Activated T-cell treated with anti-CD3 and anti-CD28 coated beads, Interleukin-2, amount 50 U/mL, for 24 hours (primary cell): ENCODE results near the gene TSFM.
A peak's percentile ranks its signal among the peaks of the same experiment; 100 is the strongest.

ENCODE experiments used
- DNase-seq: peaks from one replicate; pipeline ENCODE4 v3.0.0-alpha.2; 2020
- H3K27ac Mint-ChIP-seq: 2 replicates; pipeline ENCODE4 v1.8.0; 2020; ENCODE audit warnings: mild to moderate bottlenecking, mixed read lengths
- H3K27me3 Mint-ChIP-seq: 2 replicates; pipeline ENCODE4 v1.8.0; 2020; ENCODE audit warnings: mixed read lengths
- H3K36me3 Mint-ChIP-seq: 2 replicates; pipeline ENCODE4 v1.8.0; 2020; ENCODE audit warnings: low read depth, mixed read lengths
- H3K4me1 Mint-ChIP-seq: 2 replicates; pipeline ENCODE4 v1.8.0; 2020; ENCODE audit warnings: low read depth, mixed read lengths
- H3K4me3 Mint-ChIP-seq: 2 replicates; pipeline ENCODE4 v1.8.0; 2020; ENCODE audit warnings: mild to moderate bottlenecking, moderate library complexity, mixed read lengths
- H3K9me3 Mint-ChIP-seq: 2 replicates; pipeline ENCODE4 v1.8.0; 2020; ENCODE audit warnings: mixed read lengths

Gene TSFM

DNA sequence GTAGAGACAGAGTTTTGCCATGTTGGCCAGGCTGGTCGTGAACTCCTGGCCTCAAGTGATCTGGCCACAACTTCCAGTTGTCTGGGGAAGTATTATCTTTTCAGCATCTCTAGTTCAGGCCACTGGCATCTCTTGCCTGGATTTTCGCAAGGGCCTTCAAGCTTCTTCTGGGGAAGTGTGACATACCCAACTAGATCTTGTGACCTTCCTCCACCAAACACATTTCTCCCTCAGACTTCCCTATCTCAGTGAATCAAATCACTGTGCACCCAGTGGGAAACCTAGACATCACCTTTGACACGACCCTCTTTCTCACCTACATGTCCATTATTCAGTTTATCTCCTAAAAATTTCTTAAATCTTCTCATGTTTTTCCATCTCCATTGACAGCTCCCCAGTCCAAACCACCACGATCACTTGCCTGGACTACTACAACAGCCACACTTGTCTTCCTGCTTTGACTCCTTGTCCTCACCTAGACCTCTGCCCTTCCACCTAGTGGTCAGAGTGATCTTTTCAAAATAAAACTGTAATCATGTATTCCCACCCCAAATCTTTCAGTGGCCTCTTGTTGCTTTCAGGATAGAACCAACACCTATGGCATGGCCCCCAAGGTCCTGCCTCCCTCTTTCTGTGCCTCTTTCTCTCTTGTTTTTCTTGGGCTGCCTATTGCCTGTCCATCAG, 6.9 kb upstream of the TSFM start:
- Mint-ChIP-seq H3K27ac (no peak overlapping the region), H3K36me3 (peaks cover 27% of the 10 kb centered on the region), H3K27me3 (no peaks in the 10 kb centered on the region), H3K4me3 (no peak overlapping the region), H3K9me3 (no peaks in the 10 kb centered on the region), H3K4me1 (peaks cover 25% of the 10 kb centered on the region)
- no peak for DNase-seq

DNA sequence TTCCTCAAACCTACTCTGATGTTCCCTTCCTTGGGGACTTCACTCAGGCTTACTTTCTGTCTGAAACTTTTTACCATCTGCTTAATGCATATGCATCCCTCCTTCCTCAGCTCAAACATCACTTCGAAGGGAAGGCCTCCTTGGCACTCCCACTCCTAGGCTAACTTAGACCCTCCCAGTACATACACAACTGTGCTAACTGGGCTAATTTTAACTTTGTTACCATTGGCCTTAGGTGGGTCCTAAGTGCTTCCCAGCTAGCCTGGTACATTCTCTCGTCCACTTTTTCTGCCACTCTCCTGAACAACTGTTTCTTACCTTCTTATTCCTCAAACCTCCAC, 6.4 kb upstream of the TSFM start:
- H3K4me3 Mint-ChIP-seq: no peak overlapping the region
- no peaks in the 10 kb centered on the region for H3K9me3 Mint-ChIP-seq
- no peak overlapping the region for H3K27ac Mint-ChIP-seq
- DNase-seq: no peak
- peaks cover 22% of the 10 kb centered on the region for H3K36me3 Mint-ChIP-seq
- peaks cover 22% of the 10 kb centered on the region for H3K4me1 Mint-ChIP-seq
- H3K27me3 Mint-ChIP-seq: no peaks in the 10 kb centered on the region

DNA sequence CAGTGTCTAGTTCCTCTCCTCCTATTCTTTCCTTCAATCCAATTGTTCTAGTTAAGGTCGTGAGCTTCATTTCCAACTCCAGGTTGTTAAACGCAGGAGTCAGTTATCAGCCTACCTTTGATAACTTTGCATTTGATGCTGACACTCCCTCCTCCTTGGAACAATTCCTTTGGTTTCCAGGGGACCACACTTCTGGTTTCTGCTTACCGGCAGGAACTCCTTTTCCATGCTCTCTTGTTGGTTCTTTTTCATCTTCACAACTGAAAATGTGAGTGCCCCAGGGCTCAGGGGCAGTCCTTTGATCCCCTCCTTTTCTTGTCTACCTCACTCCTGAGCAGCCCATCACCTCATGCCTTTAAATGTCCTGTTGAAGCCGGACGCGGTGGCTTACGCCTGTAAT, 5.2 kb upstream of the TSFM start:
- Mint-ChIP-seq H3K36me3 (peaks cover 15% of the 10 kb centered on the region), H3K9me3 (no peaks in the 10 kb centered on the region), H3K27me3 (no peaks in the 10 kb centered on the region), H3K27ac (no peak overlapping the region), H3K4me1 (peaks cover 28% of the 10 kb centered on the region), H3K4me3 (no peak overlapping the region)
- no peak for DNase-seq

DNA sequence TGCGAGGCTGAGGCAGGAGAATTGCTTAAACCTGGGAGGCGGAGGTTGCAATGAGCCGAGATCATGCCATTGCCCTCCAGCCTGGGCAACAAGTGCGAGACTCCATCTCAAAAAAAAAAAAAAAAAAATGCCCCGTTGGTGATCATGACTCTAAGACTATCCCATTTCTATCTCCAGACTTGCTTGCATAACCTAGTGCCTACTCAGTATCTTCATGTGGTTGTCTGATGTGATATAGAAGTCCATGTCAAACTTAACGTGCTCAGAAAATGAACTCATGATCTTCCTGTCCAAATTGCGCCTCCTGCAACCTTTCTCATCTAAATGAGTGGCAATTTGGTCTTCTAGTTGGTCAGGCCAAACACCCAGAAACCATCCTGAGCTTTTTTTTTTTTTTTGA, 4.7 kb upstream of the TSFM start:
- no peak for DNase-seq
- H3K27me3 Mint-ChIP-seq: no peaks in the 10 kb centered on the region
- peaks cover 17% of the 10 kb centered on the region for H3K36me3 Mint-ChIP-seq
- H3K4me3 Mint-ChIP-seq: no peak overlapping the region
- peaks cover 30% of the 10 kb centered on the region for H3K4me1 Mint-ChIP-seq
- H3K27ac Mint-ChIP-seq: no peak overlapping the region
- no peaks in the 10 kb centered on the region for H3K9me3 Mint-ChIP-seq

- Mint-ChIP-seq H3K36me3 (peaks cover 25% of the 10 kb centered on the region), H3K4me3 (no peak overlapping the region), H3K27me3 (no peaks in the 10 kb centered on the region), H3K27ac (no peak overlapping the region), H3K4me1 (peaks cover 30% of the 10 kb centered on the region), H3K9me3 (no peaks in the 10 kb centered on the region)
- DNase-seq: no peak
These were observed 2.9 kb upstream of the TSFM start for GRCh38 chr12:57779736-57780135.

DNA sequence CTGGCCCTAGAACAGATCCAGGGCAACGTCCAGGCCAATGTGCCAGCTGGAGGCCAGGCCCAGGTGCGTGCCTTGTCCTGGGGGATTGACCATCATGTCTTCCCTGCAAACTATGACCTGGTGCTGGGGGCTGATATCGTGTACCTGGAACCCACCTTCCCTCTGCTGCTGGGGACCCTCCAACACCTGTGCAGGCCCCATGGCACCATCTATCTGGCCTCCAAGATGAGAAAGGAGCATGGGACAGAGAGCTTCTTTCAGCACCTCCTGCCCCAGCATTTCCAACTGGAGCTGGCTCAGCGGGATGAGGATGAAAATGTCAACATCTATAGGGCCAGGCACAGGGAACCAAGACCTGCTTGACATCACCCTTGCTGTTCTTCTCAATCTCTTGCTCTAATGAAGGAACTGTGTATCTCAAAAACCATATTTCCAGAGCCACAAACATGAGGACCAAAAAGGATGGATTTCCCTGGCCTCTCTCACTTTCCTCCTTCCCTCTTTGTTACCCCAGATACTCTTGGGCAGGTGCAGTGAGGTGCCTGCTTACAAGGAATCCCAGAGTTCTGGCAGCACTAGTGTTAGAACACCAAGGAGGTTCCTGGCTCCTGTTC, 2.2 kb upstream of the TSFM start:
- no peaks in the 10 kb centered on the region for H3K27me3 Mint-ChIP-seq
- H3K36me3 Mint-ChIP-seq: peaks cover 29% of the 10 kb centered on the region
- peaks cover 30% of the 10 kb centered on the region for H3K4me1 Mint-ChIP-seq
- no peak overlapping the region for H3K4me3 Mint-ChIP-seq
- H3K27ac Mint-ChIP-seq: peak overlapping the region; percentile 28
- no peak for DNase-seq
- no peaks in the 10 kb centered on the region for H3K9me3 Mint-ChIP-seq

DNA sequence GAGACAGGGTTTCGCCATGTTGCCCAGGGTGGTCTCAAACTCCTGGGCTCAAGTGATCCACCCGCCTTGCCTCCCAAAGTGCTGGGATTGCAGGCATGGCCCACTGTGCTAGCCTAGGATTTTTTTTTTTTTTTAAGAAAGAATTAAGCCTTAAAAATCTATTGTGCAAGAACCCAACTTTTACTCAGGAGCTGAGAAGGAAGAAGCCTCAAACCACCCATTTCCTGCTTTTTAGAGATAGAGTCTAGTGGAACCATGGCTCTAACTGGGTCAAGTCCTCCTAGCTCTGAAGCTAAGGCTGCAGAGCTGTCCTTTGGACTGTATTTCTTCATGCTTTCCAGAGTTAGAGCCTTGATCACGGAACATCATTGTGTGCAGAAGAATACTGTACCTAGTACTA, 1.3 kb upstream of the TSFM start:
- Mint-ChIP-seq H3K36me3 (peaks cover 33% of the 10 kb centered on the region), H3K4me1 (peaks cover 31% of the 10 kb centered on the region), H3K9me3 (no peaks in the 10 kb centered on the region), H3K27ac (peak overlapping the region; percentile 97), H3K4me3 (no peak overlapping the region), H3K27me3 (no peaks in the 10 kb centered on the region)
- no peak for DNase-seq

DNA sequence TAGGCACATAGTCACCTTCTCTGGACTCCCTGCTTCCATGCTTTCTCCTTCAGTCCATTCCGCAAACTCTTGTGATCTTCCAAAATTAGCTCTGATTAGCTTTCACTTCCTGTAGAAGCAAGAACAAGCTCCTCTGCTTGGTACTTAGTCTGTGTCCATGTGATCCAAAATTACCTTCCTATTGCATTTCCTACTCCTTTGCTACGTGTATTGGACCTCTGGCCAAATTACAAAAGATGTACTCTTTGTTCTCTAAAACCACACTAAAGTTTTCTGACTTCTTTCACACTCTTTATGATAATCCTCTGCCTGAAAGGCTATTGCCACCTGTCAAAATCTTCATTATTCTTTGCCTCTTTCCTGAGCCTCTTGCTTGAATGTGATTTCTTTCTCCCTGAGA, 786 bp upstream of the TSFM start:
- no peaks in the 10 kb centered on the region for H3K9me3 Mint-ChIP-seq
- no peaks in the 10 kb centered on the region for H3K27me3 Mint-ChIP-seq
- H3K4me1 Mint-ChIP-seq: peaks cover 32% of the 10 kb centered on the region
- H3K36me3 Mint-ChIP-seq: peaks cover 39% of the 10 kb centered on the region
- DNase-seq: no peak
- H3K27ac Mint-ChIP-seq: peak overlapping the region; percentile 97
- H3K4me3 Mint-ChIP-seq: no peak overlapping the region

GRCh38 chr12:57782243-57782607, 362 bp upstream of the TSFM start:
- Mint-ChIP-seq H3K9me3 (no peaks in the 10 kb centered on the region), H3K27me3 (no peaks in the 10 kb centered on the region), H3K36me3 (peaks cover 43% of the 10 kb centered on the region), H3K4me1 (peaks cover 32% of the 10 kb centered on the region), H3K4me3 (peak overlapping the region; percentile 100), H3K27ac (peak overlapping the region; percentile 97)
- DNase-seq: no peak

- DNase-seq: no peak
- H3K4me1 Mint-ChIP-seq: peaks cover 35% of the 10 kb centered on the region
- peak overlapping the region; percentile 100 for H3K4me3 Mint-ChIP-seq
- no peaks in the 10 kb centered on the region for H3K27me3 Mint-ChIP-seq
- peaks cover 53% of the 10 kb centered on the region for H3K36me3 Mint-ChIP-seq
- peak overlapping the region; percentile 97 for H3K27ac Mint-ChIP-seq
- H3K9me3 Mint-ChIP-seq: no peaks in the 10 kb centered on the region
These were observed 847 bp downstream of the TSFM start for GRCh38 chr12:57783466-57783801.

- H3K27ac Mint-ChIP-seq: peak overlapping the region; percentile 77
- H3K9me3 Mint-ChIP-seq: no peaks in the 10 kb centered on the region
- peaks cover 55% of the 10 kb centered on the region for H3K36me3 Mint-ChIP-seq
- peak overlapping the region; percentile 76 for H3K4me3 Mint-ChIP-seq
- no peaks in the 10 kb centered on the region for H3K27me3 Mint-ChIP-seq
- peaks cover 34% of the 10 kb centered on the region for H3K4me1 Mint-ChIP-seq
- no peak for DNase-seq
These were observed 1.3 kb downstream of the TSFM start for GRCh38 chr12:57783861-57784260.

- no peak for DNase-seq
- H3K36me3 Mint-ChIP-seq: peaks cover 88% of the 10 kb centered on the region
These were observed 11.3 kb downstream of the TSFM start for GRCh38 chr12:57793920-57794319.

GRCh38 chr12:57795354-57795753, 12.8 kb downstream of the TSFM start:
- Mint-ChIP-seq H3K9me3 (no peaks in the 10 kb centered on the region), H3K36me3 (peaks cover 84% of the 10 kb centered on the region), H3K4me3 (no peak overlapping the region), H3K4me1 (peaks cover 22% of the 10 kb centered on the region), H3K27ac (peak overlapping the region; percentile 57), H3K27me3 (no peaks in the 10 kb centered on the region)
- DNase-seq: no peak

More at GRCh38 chr12:57793920-57794319, 11.3 kb downstream of the TSFM start:
- Mint-ChIP-seq H3K27ac (peak overlapping the region; percentile 83), H3K4me1 (peaks cover 24% of the 10 kb centered on the region), H3K27me3 (no peaks in the 10 kb centered on the region), H3K9me3 (no peaks in the 10 kb centered on the region), H3K4me3 (no peak overlapping the region)

- H3K4me1 Mint-ChIP-seq: peaks cover 21% of the 10 kb centered on the region
- H3K9me3 Mint-ChIP-seq: no peaks in the 10 kb centered on the region
- H3K36me3 Mint-ChIP-seq: peaks cover 84% of the 10 kb centered on the region
- DNase-seq: no peak
- H3K4me3 Mint-ChIP-seq: no peak overlapping the region
- peak overlapping the region; percentile 44 for H3K27ac Mint-ChIP-seq
- no peaks in the 10 kb centered on the region for H3K27me3 Mint-ChIP-seq
These were observed 14.4 kb downstream of the TSFM start for GRCh38 chr12:57796996-57797395.

- H3K27ac Mint-ChIP-seq: no peak overlapping the region
These were observed 15.3 kb downstream of the TSFM start for GRCh38 chr12:57797933-57798332.

DNA sequence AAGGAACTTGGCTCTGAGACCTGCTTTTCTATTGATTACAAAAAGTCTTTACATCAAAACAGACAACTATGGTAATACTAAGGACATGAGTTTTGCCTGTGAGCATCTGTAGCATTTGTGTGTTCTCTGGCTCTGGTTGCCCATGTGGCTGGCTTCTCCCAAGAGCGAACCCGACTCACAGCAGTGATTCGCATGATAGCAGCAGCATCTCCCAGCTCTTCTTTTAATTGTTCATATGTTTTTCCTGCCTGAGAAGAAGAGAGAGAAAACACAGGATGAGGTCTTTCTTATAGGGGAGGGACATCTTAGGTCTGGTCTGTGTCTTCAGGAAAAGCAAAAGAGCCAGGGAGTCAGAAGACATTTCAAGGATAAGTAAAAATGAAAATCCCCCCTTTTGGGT, 18.4 kb downstream of the TSFM start:
- no peaks in the 10 kb centered on the region for H3K27me3 Mint-ChIP-seq
- no peak overlapping the region for H3K4me3 Mint-ChIP-seq
- peaks cover 7% of the 10 kb centered on the region for H3K4me1 Mint-ChIP-seq
- H3K27ac Mint-ChIP-seq: peak overlapping the region; percentile 34
- H3K9me3 Mint-ChIP-seq: no peaks in the 10 kb centered on the region
- DNase-seq: no peak
- peaks cover 73% of the 10 kb centered on the region for H3K36me3 Mint-ChIP-seq

More at GRCh38 chr12:57797933-57798332, 15.3 kb downstream of the TSFM start:
- H3K4me1 Mint-ChIP-seq: peaks cover 23% of the 10 kb centered on the region
- no peak overlapping the region for H3K4me3 Mint-ChIP-seq
- peaks cover 84% of the 10 kb centered on the region for H3K36me3 Mint-ChIP-seq
- DNase-seq: no peak
- H3K9me3 Mint-ChIP-seq: no peaks in the 10 kb centered on the region
- H3K27me3 Mint-ChIP-seq: no peaks in the 10 kb centered on the region
